ENCODE measurements around the gene FANCC. TPM values are rescaled to one million over a fixed set of nuclear protein-coding genes. Genes with fewer than 3 reads are reported as not detected.

FANCC gene
- total and polyA plus RNA-seq, 2 of the 13 experiments (the other 11 are each of a cell fraction or from before 2014, with no cell fraction given), result 7.4 to 8.6 TPM

- TF ChIP-seq, protein P1, sequence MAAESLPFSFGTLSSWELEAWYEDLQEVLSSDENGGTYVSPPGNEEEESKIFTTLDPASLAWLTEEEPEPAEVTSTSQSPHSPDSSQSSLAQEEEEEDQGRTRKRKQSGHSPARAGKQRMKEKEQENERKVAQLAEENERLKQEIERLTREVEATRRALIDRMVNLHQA (CRISPR knock-in tag; IDR thresholded peaks at IDR 0.05), result no peak
- TF ChIP-seq ZMAT3 (CRISPR knock-in tag; conservative IDR thresholded peaks at IDR 0.05), result no peak
- TF ChIP-seq KAT2B (IDR thresholded peaks at IDR 0.05; ENCODE audit: borderline replicate concordance, low read depth, low read length), result no peak
- TF ChIP-seq, protein P2, sequence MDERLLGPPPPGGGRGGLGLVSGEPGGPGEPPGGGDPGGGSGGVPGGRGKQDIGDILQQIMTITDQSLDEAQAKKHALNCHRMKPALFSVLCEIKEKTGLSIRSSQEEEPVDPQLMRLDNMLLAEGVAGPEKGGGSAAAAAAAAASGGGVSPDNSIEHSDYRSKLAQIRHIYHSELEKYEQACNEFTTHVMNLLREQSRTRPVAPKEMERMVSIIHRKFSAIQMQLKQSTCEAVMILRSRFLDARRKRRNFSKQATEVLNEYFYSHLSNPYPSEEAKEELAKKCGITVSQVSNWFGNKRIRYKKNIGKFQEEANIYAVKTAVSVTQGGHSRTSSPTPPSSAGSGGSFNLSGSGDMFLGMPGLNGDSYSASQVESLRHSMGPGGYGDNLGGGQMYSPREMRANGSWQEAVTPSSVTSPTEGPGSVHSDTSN (CRISPR knock-in tag; IDR thresholded peaks at IDR 0.05), result no peak
- TF ChIP-seq, protein P3, sequence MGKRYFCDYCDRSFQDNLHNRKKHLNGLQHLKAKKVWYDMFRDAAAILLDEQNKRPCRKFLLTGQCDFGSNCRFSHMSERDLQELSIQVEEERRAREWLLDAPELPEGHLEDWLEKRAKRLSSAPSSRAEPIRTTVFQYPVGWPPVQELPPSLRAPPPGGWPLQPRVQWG (CRISPR knock-in tag; IDR thresholded peaks at IDR 0.05; ENCODE audit: borderline replicate concordance, low read depth), result no peak
- TF ChIP-seq SIN3A (IDR thresholded peaks at IDR 0.05; ENCODE audit: borderline replicate concordance, low read depth, low read length), result no peak
- no peak for TF ChIP-seq MAFF (IDR thresholded peaks at IDR 0.05; ENCODE audit: low read depth, low read length)
- peak; percentile 56; the same call in 1 of the 2 replicates for TF ChIP-seq ZKSCAN8 (CRISPR knock-in tag; IDR thresholded peaks at IDR 0.05; ENCODE audit: borderline replicate concordance)
- TF ChIP-seq NPAS2 (CRISPR knock-in tag; IDR thresholded peaks at IDR 0.05; ENCODE audit: borderline replicate concordance), result no peak
- no peak for TF ChIP-seq ATF7-NPFF (CRISPR knock-in tag; IDR thresholded peaks at IDR 0.05; ENCODE audit: low read depth)
- TF ChIP-seq, protein P4, sequence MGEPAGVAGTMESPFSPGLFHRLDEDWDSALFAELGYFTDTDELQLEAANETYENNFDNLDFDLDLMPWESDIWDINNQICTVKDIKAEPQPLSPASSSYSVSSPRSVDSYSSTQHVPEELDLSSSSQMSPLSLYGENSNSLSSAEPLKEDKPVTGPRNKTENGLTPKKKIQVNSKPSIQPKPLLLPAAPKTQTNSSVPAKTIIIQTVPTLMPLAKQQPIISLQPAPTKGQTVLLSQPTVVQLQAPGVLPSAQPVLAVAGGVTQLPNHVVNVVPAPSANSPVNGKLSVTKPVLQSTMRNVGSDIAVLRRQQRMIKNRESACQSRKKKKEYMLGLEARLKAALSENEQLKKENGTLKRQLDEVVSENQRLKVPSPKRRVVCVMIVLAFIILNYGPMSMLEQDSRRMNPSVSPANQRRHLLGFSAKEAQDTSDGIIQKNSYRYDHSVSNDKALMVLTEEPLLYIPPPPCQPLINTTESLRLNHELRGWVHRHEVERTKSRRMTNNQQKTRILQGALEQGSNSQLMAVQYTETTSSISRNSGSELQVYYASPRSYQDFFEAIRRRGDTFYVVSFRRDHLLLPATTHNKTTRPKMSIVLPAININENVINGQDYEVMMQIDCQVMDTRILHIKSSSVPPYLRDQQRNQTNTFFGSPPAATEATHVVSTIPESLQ (CRISPR knock-in tag; conservative IDR thresholded peaks at IDR 0.05), result no peak
- no peak for TF ChIP-seq ZNF382 (CRISPR knock-in tag; IDR thresholded peaks at IDR 0.05; ENCODE audit: borderline replicate concordance)
- TF ChIP-seq NR3C1 (CRISPR knock-in tag; IDR thresholded peaks at IDR 0.05), result no peak
- TF ChIP-seq TBL1XR1 (IDR thresholded peaks at IDR 0.05; ENCODE audit: borderline replicate concordance, low read length, partially characterized antibody), result no peak
- TF ChIP-seq ZGPAT (CRISPR knock-in tag; IDR thresholded peaks at IDR 0.05), result peak; percentile 42; the same call in 1 of the 2 replicates
- no peak for TF ChIP-seq SOX13 (IDR thresholded peaks at IDR 0.05)
- TF ChIP-seq SOX13 (CRISPR knock-in tag; conservative IDR thresholded peaks at IDR 0.05 in 1 of 2, IDR thresholded peaks at IDR 0.05 in 1 of 2), result 0 out of 4 replicates have a peak, but pooled peaks of 1 of the 2 experiments have one; percentile 9
- TF ChIP-seq, protein P5, sequence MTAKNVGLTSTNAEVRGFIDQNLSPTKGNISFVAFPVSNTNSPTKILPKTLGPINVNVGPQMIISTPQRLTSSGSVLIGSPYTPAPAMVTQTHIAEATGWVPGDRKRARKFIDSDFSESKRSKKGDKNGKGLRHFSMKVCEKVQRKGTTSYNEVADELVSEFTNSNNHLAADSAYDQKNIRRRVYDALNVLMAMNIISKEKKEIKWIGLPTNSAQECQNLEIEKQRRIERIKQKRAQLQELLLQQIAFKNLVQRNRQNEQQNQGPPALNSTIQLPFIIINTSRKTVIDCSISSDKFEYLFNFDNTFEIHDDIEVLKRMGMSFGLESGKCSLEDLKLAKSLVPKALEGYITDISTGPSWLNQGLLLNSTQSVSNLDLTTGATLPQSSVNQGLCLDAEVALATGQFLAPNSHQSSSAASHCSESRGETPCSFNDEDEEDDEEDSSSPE (CRISPR knock-in tag; IDR thresholded peaks at IDR 0.05), result no peak
- no peak for TF ChIP-seq ZNF143 (CRISPR knock-in tag; IDR thresholded peaks at IDR 0.05)
- no peak for TF ChIP-seq CBX2 (IDR thresholded peaks at IDR 0.05; ENCODE audit: low read depth, low read length)
- TF ChIP-seq CBX2 (CRISPR knock-in tag; IDR thresholded peaks at IDR 0.05; ENCODE audit: low read depth), result no peak
- no peak for TF ChIP-seq TP53 (CRISPR knock-in tag; conservative IDR thresholded peaks at IDR 0.05)
- TF ChIP-seq TBX2 (CRISPR knock-in tag; IDR thresholded peaks at IDR 0.05; ENCODE audit: borderline replicate concordance), result peak; percentile 33; the same call in 1 of the 2 replicates
- TF ChIP-seq POLR2AphosphoS2 (IDR thresholded peaks at IDR 0.05; ENCODE audit: low read depth, low read length), result no peak
- no peak for TF ChIP-seq PRPF4 (IDR thresholded peaks at IDR 0.05; ENCODE audit: low read depth, low read length, poor library complexity, severe bottlenecking)
Observed at GRCh38 chr9:95070549-95071021, 246.9 kb downstream of the FANCC start (continued).
